ENCODE results near the gene ART3.

ART3 gene

GRCh38 chr4:76147454-76148141, 73.1 kb downstream of the ART3 start:
- DNase-seq (ENCODE audit: low read depth in 2 of 2) = peak; percentile 33 to 53

GRCh38 chr4:76148142-76148865, 73.8 kb downstream of the ART3 start, which contains the start of gene NUP54:
TSS of gene NUP54 (minus strand) at chr4:76148397. CDS start at chr4:76148374, 23 bp downstream.
- peak; percentile 94 for DNase-seq (ENCODE audit: low read depth in 2 of 2)

GRCh38 chr4:76153356-76153755, 78.8 kb downstream of the ART3 start:
- DNase-seq (ENCODE audit: low read depth in 2 of 2) = no peak

- DNase-seq (ENCODE audit: low read depth in 2 of 2) = no peak
These were observed 81.5 kb downstream of the ART3 start for GRCh38 chr4:76155979-76156378.

GRCh38 chr4:76156635-76157034, 82.1 kb downstream of the ART3 start:
- DNase-seq (ENCODE audit: low read depth in 2 of 2) = no peak

- DNase-seq (ENCODE audit: low read depth in 2 of 2) = no peak
These were observed 85.8 kb downstream of the ART3 start for GRCh38 chr4:76160355-76160754.

All from stimulated activated CD4-positive, alpha-beta T cell treated with anti-CD3 and anti-CD28 coated beads, Interleukin-4, amount 100 ng/mL, for 48 hours (primary cell).